HCT116 (cell line): ENCODE results near the gene RXFP2. TPM values are rescaled to one million over a fixed set of nuclear protein-coding genes. Genes with fewer than 3 reads are reported as not detected.

ENCODE experiments used
- ATAC-seq: fragments of 200-7000 bp; cut with Tn5 transposase; 2 replicates; pipeline ENCODE4 v1.9.1; 2020; ENCODE audit warnings: mild to moderate bottlenecking, moderate library complexity
- BruUV-seq: library from RNA; stranded (reverse); fragments of 400-500 nt; replicated peaks from 2 replicates; lab custom pipeline; 2021; lab: Mats Ljungman, UMichigan
- CTCF ChIA-PET: fragments of 300-600 bp; sonication (Branson Sonifier 250); formaldehyde crosslinking; loops from one replicate; lab custom pipeline; 2021; ENCODE audit warnings: antibody characterized with exemption; lab: Charles Lee
- POLR2A ChIA-PET: fragments of 300-600, 350-600 bp; sonication (Branson Sonifier 250); formaldehyde crosslinking; loops from one replicate; lab custom pipeline; 2021; ENCODE audit warnings: antibody characterized with exemption; lab: Charles Lee
- RAD21 ChIA-PET, 2 experiments: fragments of 300-600 bp; sonication (Branson Sonifier 250); formaldehyde crosslinking; loops; one replicate each; lab custom pipeline; 2023; ENCODE audit warnings: low total read pairs in 2 of 2; ENCODE audit not compliant: uncharacterized antibody in 2 of 2, unreplicated experiment in 2 of 2, low non-redundant PET in 1 of 2; lab: Charles Lee
- DNase-seq: peaks from one replicate; pipeline ENCODE4 v3.0.0-alpha.2; 2010; ENCODE audit warnings: low read depth, low spot score
- H2AFZ ChIP-seq: fragments of 200-600 bp; shearing (Covaris generic), sonication (generic); 2 replicates; pipeline ENCODE4 v1.6.1; 2017; ENCODE audit warnings: low read depth, mixed run types, mixed read lengths, antibody characterized with exemption, low read length; ENCODE audit not compliant: poor library complexity, severe bottlenecking
- H3K27ac ChIP-seq: 2 replicates; pipeline ENCODE4 v1.5.1; 2012; ENCODE audit warnings: low read depth, low read length
- H3K27me3 ChIP-seq: fragments of 200-600 bp; sonication (generic); 2 replicates; pipeline ENCODE4 v1.6.1; 2016; ENCODE audit warnings: mixed run types, low read length, mixed read lengths; ENCODE audit not compliant: insufficient read depth
- H3K36me3 ChIP-seq, 2 experiments: fragments of 200-500 bp in 1 of 2; fragments of 200-600 bp in 1 of 2; sonication (Bioruptor generic) in 1 of 2; sonication (generic) in 1 of 2; 2 replicates each; pipeline versions ENCODE4 v1.5.1 to v1.6.1; 2014 to 2016; ENCODE audit warnings: low read length in 2 of 2, inconsistent platforms in 1 of 2, mixed read lengths in 1 of 2, mixed run types in 1 of 2; ENCODE audit not compliant: insufficient read depth in 2 of 2, control insufficient read depth in 1 of 2
- H3K4me1 ChIP-seq, 2 experiments: fragments of 200-600 bp in 1 of 2; sonication (generic) in 1 of 2; 2 replicates each; pipeline versions ENCODE4 v1.5.1 to v1.6.1; 2012 to 2017; ENCODE audit warnings: low read length in 2 of 2, inconsistent platforms in 1 of 2, mild to moderate bottlenecking in 1 of 2, mixed read lengths in 1 of 2, mixed run types in 1 of 2, moderate library complexity in 1 of 2; ENCODE audit not compliant: insufficient read depth in 2 of 2, control insufficient read depth in 1 of 2
- H3K4me2 ChIP-seq: fragments of 200-600 bp; sonication (generic); 2 replicates; pipeline ENCODE4 v1.6.1; 2017; ENCODE audit warnings: mixed run types, low read length, mixed read lengths
- H3K4me3 ChIP-seq, 2 experiments: fragments of 200-600 bp in 1 of 2; sonication (generic) in 1 of 2; replicated peaks in 1 of 2; 2 replicates each; pipeline ENCODE4 v1.5.1; 2011 to 2016; ENCODE audit warnings: low read length in 2 of 2, control low read depth in 1 of 2, low read depth in 1 of 2, mild to moderate bottlenecking in 1 of 2, mixed read lengths in 1 of 2, mixed run types in 1 of 2
- H3K79me2 ChIP-seq: fragments of 200-600 bp; sonication (generic); 2 replicates; pipeline ENCODE4 v1.6.1; 2017; ENCODE audit warnings: mild to moderate bottlenecking, mixed run types, low read length, moderate library complexity, mixed read lengths; ENCODE audit not compliant: insufficient read depth
- H3K9ac ChIP-seq: fragments of 200-600 bp; sonication (generic); 2 replicates; pipeline ENCODE4 v1.6.1; 2016; ENCODE audit warnings: low read length, mixed read lengths
- H3K9me2 ChIP-seq: fragments of 200-600 bp; sonication (generic), shearing (Covaris generic); 2 replicates; pipeline ENCODE4 v1.6.1; 2017; ENCODE audit warnings: mixed run types, mild to moderate bottlenecking, moderate library complexity; ENCODE audit not compliant: insufficient read depth
- H3K9me3 ChIP-seq, 2 experiments: fragments of 200-500 bp in 1 of 2; fragments of 200-600 bp in 1 of 2; sonication (Bioruptor generic) in 1 of 2; sonication (generic) in 1 of 2; 2 replicates each; pipeline ENCODE4 v1.6.1; 2014 to 2017; ENCODE audit warnings: low read length in 2 of 2, mixed read lengths in 2 of 2, inconsistent platforms in 1 of 2, low read depth in 1 of 2, mild to moderate bottlenecking in 1 of 2, mixed run types in 1 of 2, moderate library complexity in 1 of 2; ENCODE audit not compliant: control insufficient read depth in 1 of 2, insufficient read depth in 1 of 2
- H4K20me1 ChIP-seq: fragments of 200-600 bp; sonication (generic), shearing (Covaris generic); 2 replicates; pipeline ENCODE4 v1.6.1; 2017; ENCODE audit warnings: mixed run types, mild to moderate bottlenecking, moderate library complexity; ENCODE audit not compliant: insufficient read depth
- CEBPB ChIP-seq: IDR thresholded peaks from 2 replicates; pipeline ENCODE4 v1.6.1; 2012; ENCODE audit warnings: low read depth
- EZH2phosphoT487 ChIP-seq: fragments of 200-600 bp; IDR thresholded peaks from 2 replicates; pipeline ENCODE4 v1.6.1; 2018; ENCODE audit warnings: antibody characterized with exemption, borderline replicate concordance
- POLR2AphosphoS5 ChIP-seq: IDR thresholded peaks from 2 replicates; pipeline ENCODE4 v1.6.1; 2011; ENCODE audit warnings: mild to moderate bottlenecking, low read depth, low read length, moderate library complexity
- RAD21 ChIP-seq: IDR thresholded peaks from 2 replicates; pipeline ENCODE4 v1.6.1; 2012; ENCODE audit warnings: low read depth, mild to moderate bottlenecking
- intact Hi-C: fragments of 100-400 bp; cut with micrococcal nuclease; formaldehyde crosslinking; loops from 2 replicates; pipeline ENCODE4 v1.10.0; 2022
- total RNA-seq: library from RNA; stranded (reverse); gene quantifications from one replicate; pipeline ENCODE4 v1.2.1, GENCODE V29; 2021; ENCODE audit not compliant: unreplicated experiment
- TF ChIP-seq, protein P1 (sequence below), 3 experiments: fragments of 200-600 bp in 1 of 3; sonication (generic) in 1 of 3; IDR thresholded peaks in 2 of 3; conservative IDR thresholded peaks in 1 of 3; 2 replicates each; pipeline ENCODE4 v1.5.1; 2012 to 2017; ENCODE audit warnings: low read depth in 2 of 3, low read length in 2 of 3, antibody characterized with exemption in 1 of 3, borderline replicate concordance in 1 of 3, control low read depth in 1 of 3, mild to moderate bottlenecking in 1 of 3, mixed read lengths in 1 of 3, mixed run types in 1 of 3, moderate library complexity in 1 of 3; ENCODE audit not compliant: insufficient read depth in 1 of 3
- TF ChIP-seq, protein P2 (sequence below): IDR thresholded peaks from 2 replicates; pipeline ENCODE4 v1.6.1; 2012

The RXFP2 gene
- total RNA-seq, 1 experiment from 2014 or later: not detected

DNA sequence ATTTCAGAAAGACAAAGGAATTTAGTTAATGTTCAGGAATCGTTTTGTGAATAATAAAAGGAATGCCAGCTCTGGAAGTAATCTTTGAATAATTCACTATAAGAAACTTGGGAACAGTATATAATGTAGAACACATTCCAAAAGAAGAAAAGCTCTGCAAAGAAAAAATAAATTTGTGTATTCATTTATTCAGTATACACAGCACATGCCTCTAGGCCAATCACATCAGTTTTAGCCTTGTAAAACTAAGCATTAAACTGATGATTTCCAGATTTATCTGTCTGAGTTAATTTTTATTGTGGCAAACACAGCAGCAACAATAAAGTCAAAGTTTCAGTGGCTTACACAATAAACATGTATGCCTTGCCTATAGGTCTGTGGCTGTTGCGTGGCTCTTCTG lies 5.7 kb upstream of the RXFP2 start (continued):
- TF ChIP-seq, protein P1, sequence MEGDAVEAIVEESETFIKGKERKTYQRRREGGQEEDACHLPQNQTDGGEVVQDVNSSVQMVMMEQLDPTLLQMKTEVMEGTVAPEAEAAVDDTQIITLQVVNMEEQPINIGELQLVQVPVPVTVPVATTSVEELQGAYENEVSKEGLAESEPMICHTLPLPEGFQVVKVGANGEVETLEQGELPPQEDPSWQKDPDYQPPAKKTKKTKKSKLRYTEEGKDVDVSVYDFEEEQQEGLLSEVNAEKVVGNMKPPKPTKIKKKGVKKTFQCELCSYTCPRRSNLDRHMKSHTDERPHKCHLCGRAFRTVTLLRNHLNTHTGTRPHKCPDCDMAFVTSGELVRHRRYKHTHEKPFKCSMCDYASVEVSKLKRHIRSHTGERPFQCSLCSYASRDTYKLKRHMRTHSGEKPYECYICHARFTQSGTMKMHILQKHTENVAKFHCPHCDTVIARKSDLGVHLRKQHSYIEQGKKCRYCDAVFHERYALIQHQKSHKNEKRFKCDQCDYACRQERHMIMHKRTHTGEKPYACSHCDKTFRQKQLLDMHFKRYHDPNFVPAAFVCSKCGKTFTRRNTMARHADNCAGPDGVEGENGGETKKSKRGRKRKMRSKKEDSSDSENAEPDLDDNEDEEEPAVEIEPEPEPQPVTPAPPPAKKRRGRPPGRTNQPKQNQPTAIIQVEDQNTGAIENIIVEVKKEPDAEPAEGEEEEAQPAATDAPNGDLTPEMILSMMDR (IDR thresholded peaks at IDR 0.05 in 2 of 3, conservative IDR thresholded peaks at IDR 0.05 in 1 of 3; ENCODE audit: borderline replicate concordance in 1 of 3, insufficient read depth in 1 of 3, low read depth in 2 of 3, low read length in 2 of 3): no peak
- TF ChIP-seq POLR2AphosphoS5 (no peak), EZH2phosphoT487 (no peak)

DNA sequence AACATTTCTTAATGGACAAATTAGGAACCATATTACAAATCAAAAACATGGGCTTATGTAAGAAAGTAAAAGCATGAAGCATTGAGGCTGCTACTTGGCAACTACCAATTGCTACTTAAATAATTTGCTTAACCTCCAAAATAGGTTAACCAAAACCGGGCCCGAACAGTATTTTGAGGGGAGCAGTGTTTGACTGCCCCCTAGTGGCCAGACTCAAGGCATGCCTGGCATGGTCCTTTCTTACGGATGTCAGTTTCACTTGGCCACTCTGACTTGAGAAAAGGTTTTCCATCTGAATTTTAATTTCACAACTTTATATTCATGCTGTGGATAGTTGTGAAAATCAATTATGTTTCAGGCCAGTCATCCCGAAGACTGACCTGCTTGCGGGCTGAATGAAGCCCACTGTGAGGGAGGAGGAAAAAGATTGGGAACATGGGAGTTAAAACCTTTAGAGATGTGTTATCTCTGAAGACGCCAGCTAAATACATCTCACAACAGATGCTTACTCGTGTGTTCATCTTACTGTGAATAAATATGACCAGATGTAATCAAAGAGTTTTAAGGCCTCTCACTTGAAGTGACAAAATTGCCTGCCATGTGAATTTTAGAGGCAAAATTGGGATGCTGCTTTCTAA lies 2.9 kb downstream of the RXFP2 start:
- H3K9me2 ChIP-seq: no peaks in the 10 kb centered on the region
- no peak overlapping the region for H2AFZ ChIP-seq
- H3K9ac ChIP-seq: no peak overlapping the region
- intact Hi-C loops: loop anchor here (1.0 to 5.0 kb wide), 4 partner anchors 85 to 505 kb away; no protein-coding TSS in a partner anchor
- H3K4me2 ChIP-seq: peak overlapping the region; percentile 32; the same call in 1 of the 2 replicates
- H4K20me1 ChIP-seq: no peaks in the 10 kb centered on the region; the same call in 1 of the 2 replicates
- TF ChIP-seq, protein P1 (IDR thresholded peaks at IDR 0.05 in 2 of 3, conservative IDR thresholded peaks at IDR 0.05 in 1 of 3; ENCODE audit: borderline replicate concordance in 1 of 3, insufficient read depth in 1 of 3, low read depth in 2 of 3, low read length in 2 of 3): peak; percentile 58 to 98 (median 96); a peak in 5 of 6 replicates
- TF ChIP-seq, protein P2, sequence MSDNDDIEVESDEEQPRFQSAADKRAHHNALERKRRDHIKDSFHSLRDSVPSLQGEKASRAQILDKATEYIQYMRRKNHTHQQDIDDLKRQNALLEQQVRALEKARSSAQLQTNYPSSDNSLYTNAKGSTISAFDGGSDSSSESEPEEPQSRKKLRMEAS: no peak
- TF ChIP-seq RAD21: peak; percentile 74
- no peak for TF ChIP-seq CEBPB
- no TSS peak for BruUV-seq
- no peaks in the 10 kb centered on the region for H3K79me2 ChIP-seq
- no peak overlapping the region for H3K27ac ChIP-seq
- H3K36me3 ChIP-seq: no peaks in the 10 kb centered on the region
- ChIA-PET RAD21 (no interaction called here), POLR2A (no interaction called here), CTCF (interaction anchor here (0.6 to 3.7 kb wide), 3 partner anchors 205 to 318 kb away, joined by 3 to 30 read pairs (median 3); no protein-coding TSS in a partner anchor)
- DNase-seq (peak; percentile 40), ATAC-seq (peak; percentile 90)
- H3K9me3 ChIP-seq: no peaks in the 10 kb centered on the region
- H3K4me3 ChIP-seq: no peak overlapping the region
- peaks cover 65% of the 10 kb centered on the region for H3K27me3 ChIP-seq
- H3K4me1 ChIP-seq: no peaks in the 10 kb centered on the region
